Stomach smooth muscle (tissue), 2 donors: ENCODE data around the gene CHST10.

Experiments
- H3K27ac ChIP-seq: one replicate; pipeline ENCODE4 v1.7.0; 2013; ENCODE audit warnings: mild to moderate bottlenecking, low read length, inconsistent platforms
- H3K27me3 ChIP-seq, 2 donors: one replicate each; pipeline ENCODE4 v1.7.0; 2013; ENCODE audit warnings: low read length in 2 of 2; ENCODE audit not compliant: insufficient read depth in 2 of 2, control insufficient read depth in 1 of 2
- H3K36me3 ChIP-seq, 2 donors: one replicate each; pipeline ENCODE4 v1.7.0; 2013; ENCODE audit warnings: low read length in 2 of 2; ENCODE audit not compliant: control insufficient read depth in 2 of 2, insufficient read depth in 2 of 2
- H3K4me1 ChIP-seq: one replicate; pipeline ENCODE4 v1.7.0; 2013; ENCODE audit warnings: low read length; ENCODE audit not compliant: control insufficient read depth, insufficient read depth
- H3K4me3 ChIP-seq, 2 donors: one replicate each; pipeline ENCODE4 v1.7.0; 2013; ENCODE audit warnings: low read length in 2 of 2
- H3K9ac ChIP-seq, 2 donors: one replicate each; pipeline ENCODE4 v1.7.0; 2013; ENCODE audit warnings: low read length in 2 of 2, mild to moderate bottlenecking in 1 of 2
- H3K9me3 ChIP-seq, 2 donors: one replicate each; pipeline ENCODE4 v1.7.0; 2013; ENCODE audit warnings: low read length in 2 of 2; ENCODE audit not compliant: control insufficient read depth in 2 of 2
- donor health status: healthy.
- donor health status: Pancreatic carcinoma.

CHST10 gene

DNA sequence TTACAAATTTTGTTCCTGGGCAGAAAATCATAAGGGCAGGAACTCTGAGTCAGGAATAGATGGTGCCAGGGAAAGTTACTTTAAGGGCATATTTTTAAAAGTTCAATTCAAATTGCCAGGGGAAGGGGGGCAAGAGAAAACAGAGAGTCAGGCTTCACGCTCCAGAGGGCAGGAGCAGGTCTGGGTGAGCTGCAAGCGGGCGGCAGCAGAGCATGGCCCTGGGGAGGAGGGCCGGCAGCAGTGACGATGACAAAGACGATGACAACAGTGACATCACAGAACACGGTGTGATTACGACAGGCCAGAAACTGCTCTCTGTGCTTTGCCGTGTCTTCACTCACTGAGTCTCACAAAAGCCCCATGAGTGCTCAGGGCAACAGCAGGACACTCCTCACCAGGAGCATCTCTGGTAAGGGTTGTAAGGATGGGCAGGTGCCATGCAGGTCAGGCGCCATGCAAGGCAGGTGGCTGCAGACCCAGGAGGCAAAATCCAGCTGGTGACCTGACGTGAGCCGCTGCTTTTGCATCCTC is 23.3 kb downstream of the CHST10 start:
- Histone ChIP-seq H3K4me1 (no peaks in the 10 kb centered on the region), H3K9ac (no peak overlapping the region), H3K36me3 (peaks cover 21 to 39% of the 10 kb centered on the region in 2 donors), H3K27me3 (no peaks in the 10 kb centered on the region), H3K9me3 (no peaks in the 10 kb centered on the region), H3K4me3 (no peak overlapping the region), H3K27ac (no peak overlapping the region)

DNA sequence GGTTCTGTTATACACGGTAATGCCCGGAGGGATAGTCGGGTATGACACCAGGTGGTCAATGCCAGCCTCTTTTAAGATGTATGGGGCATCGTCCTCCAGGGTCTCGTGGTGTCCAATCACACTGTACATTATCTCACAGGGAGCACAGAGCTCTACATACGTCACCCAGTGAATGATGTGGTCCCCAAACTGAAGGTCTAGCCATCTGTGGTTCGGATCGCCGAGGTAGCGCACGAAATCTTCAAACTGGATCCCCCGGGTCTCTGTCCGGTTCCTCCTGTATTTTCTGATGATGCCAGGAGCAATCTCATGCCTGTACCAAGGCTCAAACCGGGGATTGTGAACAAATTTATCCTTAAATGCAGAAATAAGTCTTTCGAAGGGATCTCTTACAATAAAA is 24.1 kb downstream of the CHST10 start:
- Histone ChIP-seq H3K36me3 (peaks cover 21 to 39% of the 10 kb centered on the region in 2 donors), H3K27ac (no peak overlapping the region)

DNA sequence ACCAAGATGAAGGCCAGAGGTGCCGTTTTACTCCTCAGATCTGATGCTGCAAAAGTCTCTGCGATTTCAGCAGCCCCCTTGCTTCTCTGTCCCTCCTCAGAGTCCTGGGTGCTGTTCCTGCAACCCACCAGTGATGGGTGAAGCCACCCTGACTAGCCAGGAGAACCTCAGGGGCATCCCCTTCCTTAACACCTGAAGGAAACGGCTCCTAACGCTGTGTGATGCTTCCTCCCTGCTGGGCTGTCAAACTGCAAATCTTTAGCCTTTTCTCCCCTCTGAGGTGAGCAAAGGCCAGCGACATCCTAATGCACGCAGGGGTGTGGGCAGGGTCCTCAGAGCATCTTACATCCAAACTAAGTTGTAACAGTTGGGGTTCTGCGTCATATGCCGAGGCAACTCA is 24.8 kb downstream of the CHST10 start:
- Histone ChIP-seq H3K27me3 (no peaks in the 10 kb centered on the region), H3K4me3 (no peak overlapping the region), H3K9me3 (no peaks in the 10 kb centered on the region), H3K27ac (no peak overlapping the region), H3K4me1 (no peaks in the 10 kb centered on the region), H3K36me3 (peaks cover 21 to 39% of the 10 kb centered on the region in 2 donors), H3K9ac (no peak overlapping the region)

More for the DNA sequence above, 24.1 kb downstream of the CHST10 start:
- Histone ChIP-seq H3K4me3 (no peak overlapping the region), H3K9me3 (no peaks in the 10 kb centered on the region), H3K9ac (no peak overlapping the region), H3K27me3 (no peaks in the 10 kb centered on the region), H3K4me1 (no peaks in the 10 kb centered on the region)

DNA sequence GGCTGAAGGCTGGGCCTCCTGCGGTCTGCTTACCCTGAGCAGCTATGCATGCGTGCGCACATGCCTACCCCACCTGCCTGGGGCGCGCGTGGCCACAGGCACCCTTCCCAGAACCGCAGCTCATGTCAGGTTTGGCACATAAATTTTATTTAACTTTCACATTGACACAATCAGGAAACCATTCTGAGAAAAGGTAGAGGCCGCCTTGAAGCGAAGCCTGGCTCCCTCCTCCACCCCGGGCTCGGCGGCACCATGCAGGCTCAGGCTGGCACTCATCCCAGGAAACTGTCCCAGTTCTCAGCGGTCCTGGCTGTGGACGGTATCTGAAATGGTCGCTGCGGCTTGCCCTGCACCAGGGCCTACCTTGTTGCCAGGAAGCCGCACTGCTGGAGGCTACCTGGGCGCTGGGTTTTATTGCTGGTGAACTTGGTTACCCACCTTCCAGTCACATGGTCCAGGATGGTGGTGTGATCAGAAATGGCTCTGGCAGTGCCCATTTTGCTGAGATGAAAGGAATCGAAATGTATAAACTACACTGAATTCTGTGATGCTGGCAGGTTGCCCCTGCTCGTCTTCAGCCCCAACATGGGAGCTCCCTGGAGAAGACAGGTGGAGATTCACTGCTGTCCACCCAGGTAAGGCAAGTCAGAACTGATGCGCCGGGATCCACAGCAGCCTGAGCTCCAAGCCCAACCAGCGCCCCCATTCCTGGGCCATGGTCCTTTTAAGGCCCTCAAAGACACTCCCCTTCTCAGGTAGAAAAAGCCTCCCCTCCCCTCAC is 25.5 kb downstream of the CHST10 start:
- Histone ChIP-seq H3K36me3 (peaks cover 21 to 37% of the 10 kb centered on the region in 2 donors), H3K9ac (no peak overlapping the region)

DNA sequence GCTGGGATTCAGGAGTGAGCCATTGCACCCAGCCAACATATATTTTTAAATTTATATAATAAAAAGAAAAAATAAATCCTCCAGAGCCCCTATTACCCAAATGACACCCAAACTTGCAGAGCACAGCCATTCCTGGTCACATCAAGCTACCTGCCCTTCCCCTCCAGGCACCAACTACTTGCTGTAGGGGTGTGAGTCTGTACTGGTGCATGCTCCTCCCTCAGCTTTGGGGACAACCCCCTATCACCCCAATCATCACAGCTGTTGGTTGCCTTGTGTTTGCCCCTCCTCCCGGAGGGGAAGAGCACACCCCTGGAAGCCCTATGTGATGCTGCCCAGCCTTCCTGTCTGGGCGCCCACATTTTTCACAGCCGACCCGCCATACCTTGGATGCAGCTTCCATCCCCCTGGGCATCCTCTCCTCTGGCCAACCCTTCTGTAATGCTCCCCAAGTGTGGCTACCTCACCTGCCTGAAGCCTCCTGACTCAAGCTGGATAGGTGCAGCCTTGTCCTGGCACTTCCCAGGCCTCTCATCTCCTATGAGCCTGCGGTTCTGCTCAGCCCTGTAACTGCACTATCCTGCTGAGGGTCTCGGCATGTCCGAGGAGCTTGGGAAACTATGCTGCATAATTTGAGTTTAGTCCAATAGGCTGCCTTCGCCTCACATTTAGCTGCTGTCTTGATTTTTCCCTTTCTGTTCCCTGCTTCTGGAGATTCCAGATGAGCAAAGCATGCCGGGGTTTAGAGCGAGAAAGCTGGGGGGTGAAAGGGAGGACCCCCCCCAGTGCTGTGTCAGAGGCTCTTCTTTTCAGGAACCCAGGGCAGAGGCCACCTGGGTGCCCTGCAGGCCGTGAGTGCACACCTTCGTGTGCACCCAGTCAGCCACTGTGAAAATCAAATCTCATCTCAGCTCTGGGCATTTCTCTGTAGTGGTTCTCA is 27.2 kb downstream of the CHST10 start:
- H3K4me3 ChIP-seq: no peak overlapping the region
- H3K27me3 ChIP-seq: no peaks in the 10 kb centered on the region
- H3K27ac ChIP-seq: no peak overlapping the region
- no peak overlapping the region for H3K9ac ChIP-seq
- no peaks in the 10 kb centered on the region for H3K4me1 ChIP-seq
- H3K9me3 ChIP-seq: no peaks in the 10 kb centered on the region
- H3K36me3 ChIP-seq: peaks cover 14 to 22% of the 10 kb centered on the region in 2 donors

More for the DNA sequence above, 25.5 kb downstream of the CHST10 start:
- Histone ChIP-seq H3K4me3 (no peak overlapping the region), H3K27ac (no peak overlapping the region), H3K9me3 (no peaks in the 10 kb centered on the region), H3K27me3 (no peaks in the 10 kb centered on the region), H3K4me1 (no peaks in the 10 kb centered on the region)

DNA sequence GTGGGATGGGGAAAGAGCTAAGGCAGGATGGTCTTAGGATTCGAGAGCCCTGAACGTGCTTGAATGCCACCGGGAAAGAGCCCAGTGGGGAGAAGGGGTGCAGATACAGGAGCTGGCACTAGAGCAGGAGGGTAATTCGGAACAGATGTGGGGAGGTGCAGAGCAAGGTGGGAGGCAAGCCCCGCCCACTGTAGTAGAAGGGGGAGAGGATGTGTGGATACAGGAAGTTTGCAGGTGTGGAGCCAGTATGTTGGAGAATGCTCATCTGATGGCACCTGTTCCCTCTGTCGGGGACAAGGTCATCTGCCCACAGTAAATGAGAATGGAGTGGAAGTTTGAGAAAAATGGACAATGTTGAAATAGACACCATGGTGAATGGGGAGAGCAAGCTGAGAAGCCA is 28.8 kb downstream of the CHST10 start:
- no peaks in the 10 kb centered on the region for H3K27me3 ChIP-seq
- no peak overlapping the region for H3K9ac ChIP-seq
- H3K4me1 ChIP-seq: no peaks in the 10 kb centered on the region
- no peak overlapping the region for H3K27ac ChIP-seq
- H3K36me3 ChIP-seq: peaks cover 14 to 17% of the 10 kb centered on the region in 2 donors
- H3K4me3 ChIP-seq: no peak overlapping the region
- H3K9me3 ChIP-seq: no peaks in the 10 kb centered on the region

DNA sequence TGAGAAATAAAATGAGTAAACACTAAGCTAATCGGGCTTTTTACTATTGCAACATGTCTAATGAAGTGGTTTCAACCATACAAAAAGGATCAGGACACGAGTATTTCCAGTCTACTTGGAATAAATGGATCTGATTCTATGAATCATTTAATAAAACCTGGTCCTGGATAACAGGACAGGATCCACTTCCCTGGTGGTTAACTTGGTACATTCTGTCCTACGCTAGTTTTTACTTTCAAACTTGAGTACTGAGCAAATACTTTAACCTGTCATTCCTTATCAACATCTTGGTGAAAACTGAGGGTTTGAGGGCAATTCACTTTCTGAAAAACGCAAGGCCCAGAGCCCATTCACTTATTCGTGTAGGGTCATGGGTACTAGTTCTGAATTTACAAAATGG is 33.5 kb downstream of the CHST10 start:
- H3K27ac ChIP-seq: no peak overlapping the region
- H3K36me3 ChIP-seq: no peaks in the 10 kb centered on the region
- H3K9me3 ChIP-seq: no peaks in the 10 kb centered on the region
- H3K9ac ChIP-seq: no peak overlapping the region
- H3K27me3 ChIP-seq: no peaks in the 10 kb centered on the region
- no peak overlapping the region for H3K4me3 ChIP-seq
- H3K4me1 ChIP-seq: no peaks in the 10 kb centered on the region

DNA sequence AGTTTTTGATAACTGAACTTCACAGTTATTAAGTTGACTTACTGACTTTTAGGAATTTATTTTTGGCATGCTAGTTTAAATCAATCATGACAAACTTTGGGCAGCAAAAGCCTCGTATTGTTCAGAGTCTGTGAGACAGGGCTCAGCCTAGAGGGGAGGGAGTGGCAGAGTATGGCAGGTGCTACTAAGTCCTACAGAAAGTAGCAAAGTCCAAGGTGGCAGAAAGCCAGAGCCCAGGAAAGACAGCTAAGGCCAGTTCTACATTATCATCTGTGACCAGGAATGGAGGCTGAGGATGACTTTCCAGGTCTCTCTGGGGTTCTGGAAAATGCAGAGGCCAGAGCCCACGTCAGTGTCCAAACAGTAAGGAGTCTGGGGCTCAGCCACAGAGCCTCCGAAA is 34.2 kb downstream of the CHST10 start:
- Histone ChIP-seq H3K36me3 (no peaks in the 10 kb centered on the region), H3K4me3 (no peak overlapping the region), H3K9me3 (no peaks in the 10 kb centered on the region), H3K4me1 (no peaks in the 10 kb centered on the region), H3K27me3 (no peaks in the 10 kb centered on the region), H3K9ac (no peak overlapping the region), H3K27ac (no peak overlapping the region)

DNA sequence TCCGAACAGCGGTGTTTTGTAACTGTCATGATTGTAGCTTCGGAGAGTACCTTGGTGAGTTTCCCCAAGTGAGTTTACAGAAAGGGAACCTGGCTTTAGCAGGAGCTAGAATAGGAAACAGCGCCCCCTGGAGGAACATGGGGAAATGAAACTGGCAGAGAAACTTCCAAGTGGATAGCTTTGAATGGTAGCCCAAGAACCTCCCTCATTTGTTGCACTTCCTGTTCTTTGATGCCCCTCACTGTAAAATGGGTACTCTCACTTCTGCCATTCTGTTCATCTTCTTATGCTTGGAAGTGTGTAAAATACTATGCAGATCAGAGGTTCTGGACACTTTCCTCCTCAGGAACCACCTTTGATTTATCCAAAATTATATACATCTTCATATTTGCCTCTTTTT is 36.2 kb downstream of the CHST10 start:
- Histone ChIP-seq H3K27ac (no peak overlapping the region), H3K4me3 (no peak overlapping the region), H3K4me1 (no peaks in the 10 kb centered on the region), H3K9ac (no peak overlapping the region), H3K27me3 (no peaks in the 10 kb centered on the region), H3K9me3 (no peaks in the 10 kb centered on the region), H3K36me3 (no peaks in the 10 kb centered on the region)

DNA sequence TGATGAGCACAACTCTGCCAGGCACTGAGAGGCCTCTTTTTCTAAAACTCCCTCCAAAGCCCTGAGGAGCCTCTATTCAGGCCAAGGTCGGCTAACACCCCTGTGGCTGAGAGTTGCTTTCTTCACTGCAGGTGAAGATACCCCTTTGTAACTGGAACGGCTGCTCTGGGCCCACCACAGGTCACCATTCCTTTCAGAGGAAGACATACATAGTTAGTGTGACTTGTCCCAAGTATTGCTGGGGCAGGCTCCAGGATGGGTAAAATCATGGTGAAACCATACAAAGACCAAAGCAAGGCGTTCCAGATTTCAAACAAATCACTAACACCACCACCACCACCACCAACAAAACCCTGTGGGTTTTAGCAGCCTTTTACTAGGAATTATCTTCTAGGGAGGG is 36.8 kb downstream of the CHST10 start:
- no peaks in the 10 kb centered on the region for H3K36me3 ChIP-seq
- no peaks in the 10 kb centered on the region for H3K9me3 ChIP-seq
- no peak overlapping the region for H3K4me3 ChIP-seq
- H3K4me1 ChIP-seq: no peaks in the 10 kb centered on the region
- no peaks in the 10 kb centered on the region for H3K27me3 ChIP-seq
- H3K27ac ChIP-seq: no peak overlapping the region
- H3K9ac ChIP-seq: no peak overlapping the region
